NCI-H2196 treated with DMSO at 0.1 percent for 48 hours (cell line): ENCODE measurements around the gene VAV2.
A peak's percentile ranks its signal among the peaks of the same experiment; 100 is the strongest.

Experiments used
- DNase-seq: peaks from one replicate; lab custom pipeline; 2025; ENCODE audit not compliant: unreplicated experiment; lab: John Stamatoyannopoulos, UW

The VAV2 gene

GRCh38 chr9:133843751-133844397 lies 148.2 kb downstream of the VAV2 start:
- no peak for DNase-seq

GRCh38 chr9:133843250-133843649 lies 148.9 kb downstream of the VAV2 start:
- DNase-seq, result no peak

GRCh38 chr9:133842721-133843227 lies 149.3 kb downstream of the VAV2 start:
- peak; percentile 29 for DNase-seq

GRCh38 chr9:133842174-133842573 lies 149.9 kb downstream of the VAV2 start:
- peak; percentile 76 for DNase-seq

GRCh38 chr9:133841167-133841812 lies 150.8 kb downstream of the VAV2 start:
- no peak for DNase-seq

GRCh38 chr9:133839822-133840329 lies 152.2 kb downstream of the VAV2 start:
- no peak for DNase-seq

- no peak for DNase-seq
These were observed 153.1 kb downstream of the VAV2 start for GRCh38 chr9:133838859-133839507.

GRCh38 chr9:133837627-133838597 lies 154.2 kb downstream of the VAV2 start:
- no peak for DNase-seq

- DNase-seq, result no peak
These were observed 155.3 kb downstream of the VAV2 start for GRCh38 chr9:133836818-133837217.

- no peak for DNase-seq
These were observed 155.9 kb downstream of the VAV2 start for GRCh38 chr9:133836001-133836758.

- DNase-seq, result no peak
These were observed 156.7 kb downstream of the VAV2 start for GRCh38 chr9:133835262-133835901.

- no peak for DNase-seq
These were observed 157.8 kb downstream of the VAV2 start for GRCh38 chr9:133834080-133834976.

- no peak for DNase-seq
These were observed 158.6 kb downstream of the VAV2 start for GRCh38 chr9:133833388-133834025.

- no peak for DNase-seq
These were observed 159.2 kb downstream of the VAV2 start for GRCh38 chr9:133832877-133833276.

GRCh38 chr9:133830711-133831110 lies 161.4 kb downstream of the VAV2 start:
- no peak for DNase-seq

- DNase-seq, result no peak
These were observed 161.8 kb downstream of the VAV2 start for GRCh38 chr9:133830310-133830709.

GRCh38 chr9:133828338-133828997 lies 163.7 kb downstream of the VAV2 start:
- DNase-seq, result no peak
